ENCODE data around the gene PFDN4. TPM values are rescaled to one million over a fixed set of nuclear protein-coding genes. Genes with fewer than 3 reads are reported as not detected.

The PFDN4 gene
- total RNA-seq, 2 donors from 2014 or later = 16.5 to 48.8 TPM

- no peak for DNase-seq
- H3K36me3 ChIP-seq (replicated peaks in 1 of 2; ENCODE audit: insufficient read depth in 1 of 2, low read depth in 2 of 2) = no peaks in the 10 kb centered on the region
- H3K4me3 ChIP-seq = no peak overlapping the region
- TF ChIP-seq POLR2A (IDR thresholded peaks at IDR 0.05) = no peak
- TF ChIP-seq CTCF (IDR thresholded peaks at IDR 0.05) = no peak
- H3K27me3 ChIP-seq = no peaks in the 10 kb centered on the region
- H3K27ac ChIP-seq = no peak overlapping the region
- ATAC-seq = no peak
- intact Hi-C loops (cut with DNase I) = no loop called here
- H3K9me3 ChIP-seq = no peaks in the 10 kb centered on the region
- WGBS, 2 donors = 87 to 91% methylated on average over 8 of the region's 8 CpGs
- H3K4me1 ChIP-seq = peaks cover 4% of the 10 kb centered on the region
These were observed 6.7 kb downstream of the PFDN4 start for GRCh38 chr20:54214566-54214965.

GRCh38 chr20:54215157-54215789 lies 7.4 kb downstream of the PFDN4 start:
- WGBS, 2 donors = 84 to 89% methylated on average over 3 of the region's 3 CpGs
- intact Hi-C loops (cut with DNase I) = no loop called here

GRCh38 chr20:54217762-54218161 lies 9.9 kb downstream of the PFDN4 start:
- intact Hi-C loops (cut with DNase I) = no loop called here
- no peak for DNase-seq
- peaks cover 25% of the 10 kb centered on the region for H3K4me1 ChIP-seq
- TF ChIP-seq CTCF (IDR thresholded peaks at IDR 0.05) (no peak), POLR2A (IDR thresholded peaks at IDR 0.05) (no peak)
- no peaks in the 10 kb centered on the region for H3K36me3 ChIP-seq (replicated peaks in 1 of 2; ENCODE audit: insufficient read depth in 1 of 2, low read depth in 2 of 2)
- 87 to 89% methylated on average over 7 of the region's 7 CpGs for WGBS, 2 donors
- H3K9me3 ChIP-seq = no peaks in the 10 kb centered on the region
- no peak overlapping the region for H3K27ac ChIP-seq
- no peak for ATAC-seq
- H3K27me3 ChIP-seq = no peaks in the 10 kb centered on the region
- no peak overlapping the region for H3K4me3 ChIP-seq

More at GRCh38 chr20:54215157-54215789, 7.4 kb downstream of the PFDN4 start:
- Histone ChIP-seq H3K36me3 (replicated peaks in 1 of 2; ENCODE audit: insufficient read depth in 1 of 2, low read depth in 2 of 2) (no peaks in the 10 kb centered on the region), H3K27me3 (no peaks in the 10 kb centered on the region), H3K4me1 (peaks cover 1% of the 10 kb centered on the region), H3K4me3 (no peak overlapping the region), H3K9me3 (no peaks in the 10 kb centered on the region), H3K27ac (no peak overlapping the region)
- TF ChIP-seq POLR2A (IDR thresholded peaks at IDR 0.05) = no peak
- no peak for DNase-seq
- no peak for ATAC-seq

- Histone ChIP-seq H3K4me3 (no peak overlapping the region), H3K27ac (no peak overlapping the region), H3K4me1 (peaks cover 25% of the 10 kb centered on the region), H3K9me3 (no peaks in the 10 kb centered on the region), H3K27me3 (no peaks in the 10 kb centered on the region), H3K36me3 (replicated peaks in 1 of 2; ENCODE audit: insufficient read depth in 1 of 2, low read depth in 2 of 2) (no peaks in the 10 kb centered on the region)
- DNase-seq (no peak), ATAC-seq (no peak)
- TF ChIP-seq POLR2A (IDR thresholded peaks at IDR 0.05) (no peak), CTCF (IDR thresholded peaks at IDR 0.05) (no peak)
- intact Hi-C loops (cut with DNase I) = no loop called here
These were observed 10.6 kb downstream of the PFDN4 start for GRCh38 chr20:54218470-54218869.

GRCh38 chr20:54219751-54220426 lies 12.0 kb downstream of the PFDN4 start:
- WGBS, 2 donors = 71 to 72% methylated on average over 6 of the region's 6 CpGs
- intact Hi-C loops (cut with DNase I) = no loop called here
- H3K27me3 ChIP-seq = no peaks in the 10 kb centered on the region
- TF ChIP-seq CTCF (IDR thresholded peaks at IDR 0.05) = peak; percentile 21 to 59 (median 40)
- TF ChIP-seq POLR2A (IDR thresholded peaks at IDR 0.05) = no peak
- DNase-seq (peak in 1 of 4 donors; percentile 12), ATAC-seq (no peak)
- H3K27ac ChIP-seq = peak overlapping the region in 1 of 4 donors; percentile 20
- H3K36me3 ChIP-seq (replicated peaks in 1 of 2; ENCODE audit: insufficient read depth in 1 of 2, low read depth in 2 of 2) = no peaks in the 10 kb centered on the region
- no peaks in the 10 kb centered on the region for H3K9me3 ChIP-seq
- H3K4me1 ChIP-seq = peaks cover 25% of the 10 kb centered on the region
- H3K4me3 ChIP-seq = no peak overlapping the region
